ENCODE measurements around the gene ATP5F1B. TPM values are rescaled to one million over a fixed set of nuclear protein-coding genes. Genes with fewer than 3 reads are reported as not detected.

ATP5F1B gene
- polyA plus RNA-seq, 1 of the 3 experiments (the other 2 are of a cell fraction), result 762 TPM

GRCh38 chr12:56629459-56630179 is 16.2 kb downstream of the ATP5F1B start:
- ChIA-PET CTCF (interaction anchor here (0.8 to 2.6 kb wide), 8 partner anchors 9 to 511 kb away, joined by 3 to 13 read pairs (median 3); partner anchors contain the start of genes SMARCC2 and ZC3H10), POLR2A (interaction anchor here (0.7 kb wide), 1 partner anchor 127 kb away, joined by 3 read pairs; no protein-coding TSS in a partner anchor)
- Histone ChIP-seq H3K4me2 (peak overlapping the region; percentile 81), H3K36me3 (replicated peaks in 1 of 2; ENCODE audit: control insufficient read depth in 1 of 2, insufficient read depth in 2 of 2, low read length in 1 of 2) (peaks cover 11 to 20% of the 10 kb centered on the region in 2 experiments), H3F3A (replicated peaks; ENCODE audit: insufficient read depth) (peaks cover 18% of the 10 kb centered on the region), H3K4me1 (ENCODE audit: control insufficient read depth in 1 of 2, insufficient read depth in 2 of 2, low read depth in 1 of 2, low read length in 1 of 2) (peaks cover 19 to 38% of the 10 kb centered on the region in 2 experiments), H2AFZ (ENCODE audit: low read depth) (no peak overlapping the region; the same call in 1 of the 2 replicates), H3K9me2 (no peaks in the 10 kb centered on the region), H3K9ac (peak overlapping the region; percentile 83), H3K9me3 (no peaks in the 10 kb centered on the region), H3K27ac (ENCODE audit: low read depth in 2 of 2, low read length in 1 of 2) (peak overlapping the region; percentile 80 to 89), H3K27me3 (ENCODE audit: insufficient read depth) (no peaks in the 10 kb centered on the region), H4K20me1 (ENCODE audit: insufficient read depth) (peaks cover 71% of the 10 kb centered on the region), H3K4me3 (ENCODE audit: low read depth in 2 of 2, low read length in 1 of 2) (peak overlapping the region; percentile 71 to 94), H3K79me2 (ENCODE audit: insufficient read depth) (peaks cover 88% of the 10 kb centered on the region)
- peak; percentile 67 for DNase-seq
- TF ChIP-seq MAX (IDR thresholded peaks at IDR 0.05; ENCODE audit: low read depth), result no peak
- peak; percentile 32 for TF ChIP-seq CHD2 (IDR thresholded peaks at IDR 0.05; ENCODE audit: low read length, partially characterized antibody)
- WGBS (ENCODE audit: low lambda C conversion rate), result under 1% methylated on average over 27 of the region's 46 CpGs

GRCh38 chr12:56628671-56629458 is 16.9 kb downstream of the ATP5F1B start:
- peaks cover 18% of the 10 kb centered on the region for H3F3A ChIP-seq (replicated peaks; ENCODE audit: insufficient read depth)
- H3K27ac ChIP-seq (ENCODE audit: low read depth in 2 of 2, low read length in 1 of 2), result peak overlapping the region; percentile 80 to 89
- TF ChIP-seq, protein P1, sequence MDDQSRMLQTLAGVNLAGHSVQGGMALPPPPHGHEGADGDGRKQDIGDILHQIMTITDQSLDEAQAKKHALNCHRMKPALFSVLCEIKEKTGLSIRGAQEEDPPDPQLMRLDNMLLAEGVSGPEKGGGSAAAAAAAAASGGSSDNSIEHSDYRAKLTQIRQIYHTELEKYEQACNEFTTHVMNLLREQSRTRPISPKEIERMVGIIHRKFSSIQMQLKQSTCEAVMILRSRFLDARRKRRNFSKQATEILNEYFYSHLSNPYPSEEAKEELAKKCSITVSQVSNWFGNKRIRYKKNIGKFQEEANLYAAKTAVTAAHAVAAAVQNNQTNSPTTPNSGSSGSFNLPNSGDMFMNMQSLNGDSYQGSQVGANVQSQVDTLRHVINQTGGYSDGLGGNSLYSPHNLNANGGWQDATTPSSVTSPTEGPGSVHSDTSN (IDR thresholded peaks at IDR 0.05), result peak; percentile 27; the same call in 1 of the 2 replicates
- TF ChIP-seq USF1 (IDR thresholded peaks at IDR 0.05; ENCODE audit: borderline replicate concordance, low read depth), result no peak
- peak; percentile 75; the same call in 1 of the 2 replicates for TF ChIP-seq MAX (IDR thresholded peaks at IDR 0.05; ENCODE audit: low read depth)
- no peak for TF ChIP-seq MEF2A (IDR thresholded peaks at IDR 0.05; ENCODE audit: borderline replicate concordance, low read depth)
- TF ChIP-seq NRF1 (IDR thresholded peaks at IDR 0.05; ENCODE audit: low read depth, low read length), result no peak
- peak; percentile 97 for TF ChIP-seq MXI1 (IDR thresholded peaks at IDR 0.05; ENCODE audit: low read depth, low read length)
- TF ChIP-seq TCF12 (IDR thresholded peaks at IDR 0.05), result peak; percentile 42; the same call in 1 of the 2 replicates
- peak; percentile 92; the same call in 1 of the 2 replicates for TF ChIP-seq SIN3A (IDR thresholded peaks at IDR 0.05; ENCODE audit: borderline replicate concordance, low read depth, low read length)
- 0 out of 2 replicates have a peak, but pooled peaks have one; percentile 46 for TF ChIP-seq YY1 (IDR thresholded peaks at IDR 0.05; ENCODE audit: low read depth)
- TF ChIP-seq EP300 (IDR thresholded peaks at IDR 0.05; ENCODE audit: borderline replicate concordance in 1 of 2, low read depth in 1 of 2, low read length in 1 of 2), result peak in 1 of 2 experiments; percentile 39; a peak in 1 of 4 replicates
- TF ChIP-seq GABPA (IDR thresholded peaks at IDR 0.05; ENCODE audit: low read depth), result peak; percentile 24
- POLR2A ChIA-PET, result interaction anchor here (0.7 kb wide), 1 partner anchor 127 kb away, joined by 3 read pairs; no protein-coding TSS in a partner anchor
- H3K4me3 ChIP-seq (ENCODE audit: low read depth in 2 of 2, low read length in 1 of 2), result peak overlapping the region; percentile 71 to 94
- CTCF ChIA-PET, result interaction anchor here (0.8 to 2.6 kb wide), 13 partner anchors 8 to 510 kb away, joined by 3 to 13 read pairs (median 4); partner anchors contain the start of genes ATP5F1B, RBMS2, SMARCC2 and ZC3H10
- peak overlapping the region; percentile 81 for H3K4me2 ChIP-seq
- peak overlapping the region; percentile 83 for H3K9ac ChIP-seq
- 4% methylated on average over 18 of the region's 18 CpGs for WGBS (ENCODE audit: low lambda C conversion rate)
- peaks cover 88% of the 10 kb centered on the region for H3K79me2 ChIP-seq (ENCODE audit: insufficient read depth)
- no peaks in the 10 kb centered on the region for H3K27me3 ChIP-seq (ENCODE audit: insufficient read depth)
- peaks cover 19 to 32% of the 10 kb centered on the region in 2 experiments for H3K4me1 ChIP-seq (ENCODE audit: control insufficient read depth in 1 of 2, insufficient read depth in 2 of 2, low read depth in 1 of 2, low read length in 1 of 2)
- no peak overlapping the region for H2AFZ ChIP-seq (ENCODE audit: low read depth)
- H4K20me1 ChIP-seq (ENCODE audit: insufficient read depth), result peaks cover 79% of the 10 kb centered on the region
- DNase-seq, result peak; percentile 72
- H3K9me2 ChIP-seq, result no peaks in the 10 kb centered on the region
- H3K9me3 ChIP-seq, result no peaks in the 10 kb centered on the region
- H3K36me3 ChIP-seq (replicated peaks in 1 of 2; ENCODE audit: control insufficient read depth in 1 of 2, insufficient read depth in 2 of 2, low read length in 1 of 2), result peaks cover 16 to 27% of the 10 kb centered on the region in 2 experiments
